ENCODE measurements around the gene LMTK3.
"Not testable (repeated sequence)": the region's sequence is repeated elsewhere in the genome, so short reads cannot be mapped to it uniquely, and the experiment has no call there.

LMTK3 gene

DNA sequence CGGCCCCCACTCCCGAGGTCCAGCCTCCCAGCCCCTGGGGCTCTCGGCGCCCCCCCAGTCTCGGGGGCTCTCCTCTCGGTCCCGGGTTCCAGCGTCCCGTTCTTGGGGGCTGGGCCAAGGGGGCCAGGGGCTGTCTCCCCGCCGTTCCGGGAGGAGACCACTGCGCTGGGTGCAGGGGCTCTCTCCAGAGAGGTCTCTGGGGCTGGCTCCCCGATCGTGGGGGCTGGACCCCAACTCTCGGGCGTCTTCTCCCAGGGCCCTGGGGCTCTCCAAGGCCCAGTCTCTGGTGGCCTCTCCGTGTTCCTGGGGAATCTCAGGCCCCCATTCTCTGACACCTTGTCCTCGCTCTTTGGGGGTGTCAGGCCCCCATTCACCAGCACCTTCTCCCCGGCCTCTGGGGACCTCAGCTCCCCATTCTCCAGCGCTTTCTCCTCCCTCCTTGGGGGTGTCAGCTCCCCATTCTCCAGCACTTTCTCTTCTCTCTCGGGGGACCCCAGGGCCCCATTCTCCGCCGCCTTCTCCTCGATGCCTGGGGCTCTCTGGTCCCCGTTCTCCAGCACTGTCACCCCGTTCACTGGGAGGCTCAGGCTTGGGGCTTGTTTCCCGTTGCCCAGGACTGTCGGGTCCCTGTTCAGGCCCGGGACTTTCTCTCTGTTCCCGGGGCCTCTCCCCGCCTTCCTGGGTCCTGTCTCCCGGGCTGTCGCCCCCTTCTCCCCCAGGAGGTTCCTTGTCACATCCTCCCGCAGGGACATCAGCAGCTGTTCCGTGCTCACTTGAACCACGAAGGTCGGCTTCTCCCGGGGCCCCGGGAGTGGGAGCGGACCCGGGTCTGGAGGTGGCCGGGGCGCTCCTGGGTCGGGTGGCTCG, 13.7 kb downstream of the LMTK3 start:
- Histone ChIP-seq H3K27me3 (replicated peaks; ENCODE audit: control insufficient read depth, insufficient read depth, low read length, poor library complexity, severe bottlenecking) (peaks cover 9% of the 10 kb centered on the region), H3K4me1 (ENCODE audit: control insufficient read depth, insufficient read depth, low read length, poor library complexity, severe bottlenecking) (peaks cover 22% of the 10 kb centered on the region)

DNA sequence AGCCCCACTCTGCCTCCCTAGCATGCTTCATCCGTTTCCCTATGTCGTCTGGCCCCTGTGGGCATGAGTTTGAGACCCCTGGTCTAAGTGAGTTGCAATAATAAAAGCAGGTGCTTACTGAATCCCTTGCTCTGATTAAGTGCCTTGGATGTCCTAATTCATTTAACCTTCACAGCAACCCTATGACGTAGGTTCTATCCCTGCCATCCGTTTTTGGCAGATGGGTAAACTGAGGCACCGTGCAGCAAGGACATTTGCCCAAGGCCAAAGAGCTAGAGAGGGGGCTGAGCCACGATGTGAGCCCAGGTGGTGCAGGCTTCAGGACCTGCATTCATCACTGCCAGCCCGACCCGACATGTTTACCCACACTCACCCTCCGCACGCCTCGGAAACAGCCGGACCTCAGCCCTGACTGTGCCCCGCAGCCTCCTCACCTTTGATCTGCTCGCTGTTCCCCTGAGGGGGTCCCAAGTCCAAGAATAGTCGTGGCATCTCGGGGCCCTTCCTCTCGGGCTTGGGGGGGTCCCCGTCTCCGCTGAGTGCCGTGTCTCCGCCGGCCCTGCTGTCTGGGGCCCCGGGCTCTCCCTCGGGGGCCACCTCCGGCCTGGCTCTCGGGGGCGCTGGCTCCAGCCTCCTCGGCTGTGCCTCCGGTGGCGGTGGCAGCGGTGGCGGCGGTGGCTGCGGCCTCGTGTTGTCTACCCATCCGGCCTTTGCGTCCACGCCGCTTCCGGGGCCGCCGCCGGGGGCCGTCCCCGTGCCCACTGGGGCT, 14.5 kb downstream of the LMTK3 start:
- no peak overlapping the region for H3K4me3 ChIP-seq (ENCODE audit: insufficient read depth, low read depth, low read length, poor library complexity, severe bottlenecking)
- H3K27ac ChIP-seq (ENCODE audit: insufficient read depth, low read length, poor library complexity, severe bottlenecking): no peak overlapping the region
- no peak for DNase-seq
- peaks cover 9% of the 10 kb centered on the region for H3K27me3 ChIP-seq (replicated peaks; ENCODE audit: control insufficient read depth, insufficient read depth, low read length, poor library complexity, severe bottlenecking)
- H3K4me1 ChIP-seq (ENCODE audit: control insufficient read depth, insufficient read depth, low read length, poor library complexity, severe bottlenecking): peaks cover 24% of the 10 kb centered on the region
- H3K9me3 ChIP-seq (ENCODE audit: control insufficient read depth, low read length): no peaks in the 10 kb centered on the region
- no peaks in the 10 kb centered on the region for H3K36me3 ChIP-seq (ENCODE audit: control insufficient read depth, insufficient read depth, low read length)

More for the DNA sequence above, 13.7 kb downstream of the LMTK3 start:
- H3K4me3 ChIP-seq (ENCODE audit: insufficient read depth, low read depth, low read length, poor library complexity, severe bottlenecking): no peak overlapping the region
- H3K36me3 ChIP-seq (ENCODE audit: control insufficient read depth, insufficient read depth, low read length): no peaks in the 10 kb centered on the region
- H3K27ac ChIP-seq (ENCODE audit: insufficient read depth, low read length, poor library complexity, severe bottlenecking): no peak overlapping the region
- no peak for DNase-seq
- H3K9me3 ChIP-seq (ENCODE audit: control insufficient read depth, low read length): no peaks in the 10 kb centered on the region

DNA sequence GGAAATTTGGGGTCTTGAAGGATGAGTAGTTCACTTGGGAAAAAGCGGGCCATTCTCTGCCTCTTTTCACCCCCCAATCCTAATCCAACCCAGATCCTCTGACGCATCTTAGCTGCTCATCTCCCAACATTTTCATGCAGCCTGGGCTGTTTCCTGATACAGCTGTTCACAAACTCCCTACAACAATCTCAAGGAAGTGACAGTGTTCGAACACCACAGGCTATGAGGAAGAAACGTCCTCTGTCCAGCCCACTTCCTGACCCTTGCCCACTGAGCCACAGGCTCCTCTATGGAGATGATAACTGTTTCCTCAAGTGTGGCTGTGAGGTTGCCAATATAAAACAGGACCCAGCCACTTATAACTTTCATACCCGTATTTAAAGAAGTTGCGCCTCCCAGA, 16.2 kb downstream of the LMTK3 start:
- Histone ChIP-seq H3K36me3 (ENCODE audit: control insufficient read depth, insufficient read depth, low read length) (no peaks in the 10 kb centered on the region), H3K9me3 (ENCODE audit: control insufficient read depth, low read length) (no peaks in the 10 kb centered on the region), H3K4me3 (ENCODE audit: insufficient read depth, low read depth, low read length, poor library complexity, severe bottlenecking) (no peak overlapping the region), H3K4me1 (ENCODE audit: control insufficient read depth, insufficient read depth, low read length, poor library complexity, severe bottlenecking) (peaks cover 26% of the 10 kb centered on the region), H3K27me3 (replicated peaks; ENCODE audit: control insufficient read depth, insufficient read depth, low read length, poor library complexity, severe bottlenecking) (peaks cover 12% of the 10 kb centered on the region), H3K27ac (ENCODE audit: insufficient read depth, low read length, poor library complexity, severe bottlenecking) (no peak overlapping the region)
- DNase-seq: no peak

DNA sequence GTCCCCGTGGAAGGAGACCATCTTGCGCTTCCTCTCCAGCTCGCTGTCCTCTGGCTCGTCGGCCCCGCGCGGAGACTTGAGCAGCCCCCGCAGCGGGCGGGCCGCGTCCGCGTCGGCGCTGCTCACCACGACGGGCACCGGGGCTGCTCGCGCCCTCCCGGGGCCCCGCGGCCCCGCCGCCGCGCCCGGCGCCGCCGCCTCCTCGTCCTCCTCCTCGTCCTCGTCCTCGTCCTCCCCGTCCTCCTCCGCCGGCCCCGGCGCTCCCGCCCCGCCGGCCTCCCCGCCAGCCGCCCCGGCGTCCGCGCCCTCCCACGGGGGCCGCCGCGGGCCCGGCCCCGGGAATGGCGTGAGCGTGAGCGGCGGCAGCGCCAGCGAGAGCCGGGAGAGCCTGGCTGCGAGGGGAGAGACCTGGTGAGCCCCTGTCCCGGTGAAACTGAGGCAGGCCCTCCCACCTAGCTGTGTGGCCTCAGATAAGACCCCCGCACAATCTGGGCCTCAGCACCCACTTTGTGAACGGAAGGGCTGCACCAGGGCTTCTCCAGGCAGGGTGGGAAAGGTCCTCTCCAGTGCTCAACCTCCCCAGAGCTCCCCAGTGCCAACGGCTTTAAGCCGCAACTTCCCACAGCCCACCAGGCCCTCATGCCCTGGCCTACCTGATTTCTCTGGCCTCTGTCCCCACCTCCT, 17.8 kb downstream of the LMTK3 start:
- peak overlapping the region; percentile 51 for H3K4me3 ChIP-seq (ENCODE audit: insufficient read depth, low read depth, low read length, poor library complexity, severe bottlenecking)
- H3K27ac ChIP-seq (ENCODE audit: insufficient read depth, low read length, poor library complexity, severe bottlenecking): no peak overlapping the region
- H3K36me3 ChIP-seq (ENCODE audit: control insufficient read depth, insufficient read depth, low read length): no peaks in the 10 kb centered on the region
- peaks cover 12% of the 10 kb centered on the region for H3K27me3 ChIP-seq (replicated peaks; ENCODE audit: control insufficient read depth, insufficient read depth, low read length, poor library complexity, severe bottlenecking)
- peaks cover 26% of the 10 kb centered on the region for H3K4me1 ChIP-seq (ENCODE audit: control insufficient read depth, insufficient read depth, low read length, poor library complexity, severe bottlenecking)
- no peak for DNase-seq
- no peaks in the 10 kb centered on the region for H3K9me3 ChIP-seq (ENCODE audit: control insufficient read depth, low read length)

DNA sequence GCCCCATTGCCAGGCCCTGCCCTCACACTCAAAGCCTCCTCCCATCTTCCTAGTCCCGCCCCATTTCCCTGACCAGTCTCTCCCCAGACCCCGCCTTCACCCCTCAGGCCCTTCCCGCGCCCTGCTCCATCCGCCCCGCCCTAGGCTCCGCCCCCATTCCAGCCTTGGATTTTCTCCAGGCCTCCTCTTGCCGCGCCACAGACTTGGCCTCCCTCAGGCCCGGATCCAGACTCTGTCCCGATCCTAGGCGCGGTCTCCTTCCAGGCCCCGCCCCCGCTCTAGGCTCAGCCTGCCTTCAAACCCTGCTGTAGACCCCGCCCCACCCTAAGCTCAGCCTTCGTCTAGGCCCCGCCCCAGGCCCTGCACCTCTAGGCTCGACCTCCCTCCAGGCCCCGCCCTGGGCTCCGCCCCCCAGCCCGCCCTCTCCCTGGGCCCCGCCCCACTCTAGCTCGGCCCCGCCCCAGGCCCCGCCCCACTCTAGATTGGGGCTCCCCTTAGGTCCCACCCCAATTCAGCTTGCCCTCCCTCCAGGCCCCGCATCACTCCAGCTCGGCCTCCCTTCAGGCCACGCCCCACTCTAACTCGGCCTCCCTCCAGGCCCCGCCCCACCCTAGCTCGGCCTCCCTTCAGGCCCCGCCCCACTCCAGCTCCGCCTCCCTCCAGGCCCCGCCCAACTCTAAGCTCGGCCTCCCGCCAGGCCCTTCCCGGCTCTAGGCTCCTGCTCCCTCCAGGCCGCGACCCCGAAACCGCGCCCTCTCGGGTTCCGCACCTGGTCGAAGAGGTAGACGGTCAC, 18.5 kb downstream of the LMTK3 start:
- H3K9me3 ChIP-seq (ENCODE audit: control insufficient read depth, low read length): no peaks in the 10 kb centered on the region
- no peak overlapping the region for H3K27ac ChIP-seq (ENCODE audit: insufficient read depth, low read length, poor library complexity, severe bottlenecking)
- H3K36me3 ChIP-seq (ENCODE audit: control insufficient read depth, insufficient read depth, low read length): no peaks in the 10 kb centered on the region
- H3K4me3 ChIP-seq (ENCODE audit: insufficient read depth, low read depth, low read length, poor library complexity, severe bottlenecking): peak overlapping the region; percentile 51
- peaks cover 12% of the 10 kb centered on the region for H3K27me3 ChIP-seq (replicated peaks; ENCODE audit: control insufficient read depth, insufficient read depth, low read length, poor library complexity, severe bottlenecking)
- H3K4me1 ChIP-seq (ENCODE audit: control insufficient read depth, insufficient read depth, low read length, poor library complexity, severe bottlenecking): peaks cover 26% of the 10 kb centered on the region
- peak; percentile 71 to 79 (median 73) for DNase-seq

DNA sequence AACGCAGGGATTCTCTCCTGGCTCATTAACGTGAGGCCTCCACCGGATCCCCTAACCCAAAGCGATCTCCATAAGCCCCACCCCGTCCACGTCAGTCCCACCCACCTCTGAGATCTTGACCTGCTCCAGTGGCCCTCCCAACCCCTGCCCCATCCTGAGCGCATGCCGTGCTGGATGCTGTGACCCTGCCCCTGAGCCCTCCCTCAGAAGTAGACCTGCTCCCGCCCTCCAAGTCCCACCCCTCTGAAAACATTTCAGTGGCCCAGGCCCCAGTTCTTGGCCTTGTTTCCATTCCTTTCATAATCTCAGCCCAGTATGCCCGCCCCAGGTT, 19.9 kb downstream of the LMTK3 start:
- Histone ChIP-seq H3K4me1 (ENCODE audit: control insufficient read depth, insufficient read depth, low read length, poor library complexity, severe bottlenecking) (peaks cover 26% of the 10 kb centered on the region), H3K27ac (ENCODE audit: insufficient read depth, low read length, poor library complexity, severe bottlenecking) (no peak overlapping the region), H3K9me3 (ENCODE audit: control insufficient read depth, low read length) (no peaks in the 10 kb centered on the region), H3K27me3 (replicated peaks; ENCODE audit: control insufficient read depth, insufficient read depth, low read length, poor library complexity, severe bottlenecking) (peaks cover 7% of the 10 kb centered on the region), H3K4me3 (ENCODE audit: insufficient read depth, low read depth, low read length, poor library complexity, severe bottlenecking) (no peak overlapping the region), H3K36me3 (ENCODE audit: control insufficient read depth, insufficient read depth, low read length) (no peaks in the 10 kb centered on the region)
- DNase-seq: no peak

DNA sequence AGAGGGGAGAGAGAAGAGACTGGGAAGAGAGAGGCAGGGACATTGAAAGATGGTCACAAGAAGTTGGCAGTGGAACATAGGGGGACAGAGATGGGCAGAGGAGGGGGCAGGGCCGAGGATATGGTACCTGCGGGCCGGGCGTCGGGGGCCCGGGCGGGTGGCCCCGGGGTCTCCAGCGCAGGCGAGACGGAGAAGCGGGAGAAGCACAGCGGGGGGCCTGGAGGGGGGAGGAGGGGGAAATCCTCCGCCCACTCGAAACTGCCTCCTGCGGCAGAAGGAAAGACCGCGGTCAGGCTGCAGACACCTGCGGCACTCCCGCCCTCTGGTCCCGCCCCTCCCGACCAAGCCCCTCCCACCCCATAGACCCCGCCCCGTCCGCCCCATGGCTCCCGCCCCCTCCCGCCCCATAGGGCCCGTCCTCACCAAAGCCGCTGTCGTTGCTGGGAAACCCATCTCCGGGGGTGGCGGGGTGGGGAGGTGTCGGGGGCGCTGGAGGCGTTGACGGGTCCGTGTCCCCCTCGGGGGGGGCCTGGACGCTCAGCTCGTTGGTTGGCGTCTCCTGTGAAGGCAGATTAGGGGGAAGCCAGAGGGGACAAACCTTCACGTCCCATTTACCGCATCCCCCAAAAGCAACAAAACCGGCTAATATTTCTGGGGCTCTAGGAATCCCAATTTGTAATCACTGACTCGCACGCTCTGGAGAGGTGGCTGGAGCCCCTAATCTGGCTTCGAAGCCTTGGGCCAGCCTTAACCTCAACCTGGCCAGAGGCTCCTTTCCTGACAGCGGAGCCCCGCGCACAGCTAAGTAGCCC, 20.4 kb downstream of the LMTK3 start:
- Histone ChIP-seq H3K4me3 (ENCODE audit: insufficient read depth, low read depth, low read length, poor library complexity, severe bottlenecking) (no peak overlapping the region), H3K9me3 (ENCODE audit: control insufficient read depth, low read length) (no peaks in the 10 kb centered on the region), H3K4me1 (ENCODE audit: control insufficient read depth, insufficient read depth, low read length, poor library complexity, severe bottlenecking) (peaks cover 26% of the 10 kb centered on the region), H3K36me3 (ENCODE audit: control insufficient read depth, insufficient read depth, low read length) (no peaks in the 10 kb centered on the region), H3K27ac (ENCODE audit: insufficient read depth, low read length, poor library complexity, severe bottlenecking) (no peak overlapping the region), H3K27me3 (replicated peaks; ENCODE audit: control insufficient read depth, insufficient read depth, low read length, poor library complexity, severe bottlenecking) (peaks cover 5% of the 10 kb centered on the region)
- peak; percentile 49 to 60 (median 51) for DNase-seq

DNA sequence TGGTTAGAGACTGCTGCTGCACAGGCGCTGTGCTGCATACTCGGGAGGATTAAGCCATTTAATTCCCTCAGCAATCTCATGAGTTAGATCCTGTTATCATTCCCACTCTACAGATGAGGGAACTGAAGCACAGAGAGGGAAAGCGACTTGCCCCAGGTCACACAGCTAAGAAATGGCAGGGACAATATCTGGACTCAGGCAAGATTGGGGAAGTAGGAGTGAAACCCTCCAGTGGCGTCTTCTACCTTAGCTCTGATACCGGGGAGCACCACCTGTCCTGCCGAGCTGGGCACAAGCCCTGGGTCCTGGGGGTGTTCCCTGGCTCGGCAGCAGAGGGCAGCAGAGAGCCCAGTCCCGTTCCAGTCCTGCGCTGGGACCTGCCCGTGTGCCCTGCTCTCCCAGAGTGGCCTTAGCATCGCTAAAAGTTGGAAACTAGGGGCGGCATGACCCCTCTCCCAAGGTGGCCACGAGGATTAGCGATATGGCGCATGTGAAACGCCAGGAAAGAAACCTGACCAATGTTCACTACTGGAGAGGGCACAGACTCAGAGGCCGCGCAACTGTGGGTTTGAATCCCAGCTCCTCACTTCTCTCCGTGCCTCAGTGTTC, 21.9 kb downstream of the LMTK3 start:
- peaks cover 26% of the 10 kb centered on the region for H3K4me1 ChIP-seq (ENCODE audit: control insufficient read depth, insufficient read depth, low read length, poor library complexity, severe bottlenecking)
- no peak overlapping the region for H3K4me3 ChIP-seq (ENCODE audit: insufficient read depth, low read depth, low read length, poor library complexity, severe bottlenecking)
- peaks cover 5% of the 10 kb centered on the region for H3K27me3 ChIP-seq (replicated peaks; ENCODE audit: control insufficient read depth, insufficient read depth, low read length, poor library complexity, severe bottlenecking)
- H3K36me3 ChIP-seq (ENCODE audit: control insufficient read depth, insufficient read depth, low read length): no peaks in the 10 kb centered on the region
- H3K9me3 ChIP-seq (ENCODE audit: control insufficient read depth, low read length): no peaks in the 10 kb centered on the region
- no peak overlapping the region for H3K27ac ChIP-seq (ENCODE audit: insufficient read depth, low read length, poor library complexity, severe bottlenecking)
- peak; percentile 60 to 66 (median 60) for DNase-seq

DNA sequence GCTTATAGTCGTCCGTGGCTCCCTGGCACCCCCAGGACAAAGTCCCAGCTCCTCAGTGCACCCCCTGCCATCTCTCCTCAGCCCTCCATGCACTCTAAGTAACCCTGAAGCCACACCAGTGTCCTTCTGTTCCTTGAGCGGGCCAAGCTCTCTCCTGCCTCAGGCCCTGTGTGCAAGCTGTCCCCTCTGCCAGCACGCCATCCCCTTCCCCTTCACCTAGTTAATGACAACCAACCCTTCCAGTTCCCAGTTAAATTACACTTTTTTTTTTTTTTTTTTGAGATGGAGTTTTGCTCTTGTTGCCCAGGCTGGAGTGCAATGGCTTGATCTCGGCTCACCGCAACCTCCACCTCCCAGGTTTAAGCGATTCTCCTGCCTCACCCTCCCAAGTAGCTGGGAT, 23.2 kb downstream of the LMTK3 start:
- not testable (repeated sequence) for H3K27ac ChIP-seq (ENCODE audit: insufficient read depth, low read length, poor library complexity, severe bottlenecking); DNase-seq

More for the DNA sequence above, 23.2 kb downstream of the LMTK3 start:
- H3K4me3 ChIP-seq (ENCODE audit: insufficient read depth, low read depth, low read length, poor library complexity, severe bottlenecking); H3K27me3 ChIP-seq (replicated peaks; ENCODE audit: control insufficient read depth, insufficient read depth, low read length, poor library complexity, severe bottlenecking); H3K36me3 ChIP-seq (ENCODE audit: control insufficient read depth, insufficient read depth, low read length); H3K9me3 ChIP-seq (ENCODE audit: control insufficient read depth, low read length): not testable (repeated sequence)
- H3K4me1 ChIP-seq (ENCODE audit: control insufficient read depth, insufficient read depth, low read length, poor library complexity, severe bottlenecking): peaks cover 21% of the 10 kb centered on the region

Data from effector memory CD4-positive, alpha-beta T cell (primary cell).